IMR-90 (cell line): ENCODE measurements around the gene RPL6. TPM values are rescaled to one million over a fixed set of nuclear protein-coding genes. Genes with fewer than 3 reads are reported as not detected.

ENCODE experiments used
- ATAC-seq: fragments of 200-7000 bp; cut with Tn5 transposase; 2 replicates; pipeline ENCODE4 v1.9.1; 2020; ENCODE audit warnings: low read depth, mild to moderate bottlenecking, moderate library complexity
- BruUV-seq: library from RNA; stranded (reverse); fragments of 400-500 nt; replicated peaks from 2 replicates; lab custom pipeline; 2021; lab: Mats Ljungman, UMichigan
- CTCF ChIA-PET: fragments of 300-600 bp; formaldehyde crosslinking; extraction: SDS; loops from one replicate; lab custom pipeline; 2021; ENCODE audit warnings: antibody characterized with exemption; lab: Yijun Ruan, JAX
- POLR2A ChIA-PET: fragments of 300-600 bp; sonication (Branson Sonifier 250); formaldehyde crosslinking; loops from one replicate; lab custom pipeline; 2022; ENCODE audit warnings: antibody characterized with exemption; ENCODE audit not compliant: unreplicated experiment; lab: Charles Lee
- DNase-seq: peaks from one replicate; pipeline ENCODE4 v3.0.0; 2013
- H2AFZ ChIP-seq: replicated peaks from 2 replicates; pipeline ENCODE3; 2013; ENCODE audit warnings: low read length, mild to moderate bottlenecking; ENCODE audit not compliant: poor library complexity
- H2AK5ac ChIP-seq: 2 replicates; pipeline ENCODE4 v1.6.1; 2013; ENCODE audit warnings: low read depth, low read length, inconsistent platforms
- H2AK9ac ChIP-seq: replicated peaks from 2 replicates; pipeline ENCODE3; 2013; ENCODE audit warnings: mild to moderate bottlenecking, low read depth, low read length, moderate library complexity; ENCODE audit not compliant: poor library complexity
- H2BK120ac ChIP-seq: 2 replicates; pipeline ENCODE4 v1.6.1; 2013; ENCODE audit warnings: low read depth, low read length, inconsistent platforms
- H2BK15ac ChIP-seq: 3 replicates; pipeline ENCODE4 v1.6.1; 2013; ENCODE audit warnings: low read depth, low read length, inconsistent platforms
- H2BK20ac ChIP-seq: 2 replicates; pipeline ENCODE4 v1.6.1; 2013; ENCODE audit warnings: low read depth, mild to moderate bottlenecking, inconsistent platforms, low read length, moderate library complexity
- H2BK5ac ChIP-seq: 2 replicates; pipeline ENCODE4 v1.6.1; 2013; ENCODE audit warnings: mild to moderate bottlenecking, low read depth, low read length, inconsistent platforms; ENCODE audit not compliant: poor library complexity, severe bottlenecking
- H3K14ac ChIP-seq: replicated peaks from 2 replicates; pipeline ENCODE4 v1.6.1; 2013; ENCODE audit warnings: low read depth, low read length, inconsistent platforms
- H3K18ac ChIP-seq: 2 replicates; pipeline ENCODE4 v1.6.1; 2013; ENCODE audit warnings: low read depth, low read length, control low read depth
- H3K23ac ChIP-seq: 2 replicates; pipeline ENCODE4 v1.6.1; 2013; ENCODE audit warnings: low read depth, low read length, inconsistent platforms
- H3K27ac ChIP-seq: 2 replicates; pipeline ENCODE4 v1.5.1; 2013; ENCODE audit warnings: mild to moderate bottlenecking, control low read depth, low read length; ENCODE audit not compliant: insufficient read depth
- H3K27me3 ChIP-seq: 2 replicates; pipeline ENCODE4 v1.6.1; 2013; ENCODE audit warnings: low read length; ENCODE audit not compliant: control insufficient read depth, insufficient read depth
- H3K36me3 ChIP-seq: 2 replicates; pipeline ENCODE4 v1.6.1; 2013; ENCODE audit warnings: low read length, mixed read lengths; ENCODE audit not compliant: control insufficient read depth, insufficient read depth
- H3K4ac ChIP-seq: 2 replicates; pipeline ENCODE4 v1.6.1; 2013; ENCODE audit warnings: low read depth, low read length, inconsistent platforms
- H3K4me1 ChIP-seq: 2 replicates; pipeline ENCODE4 v1.6.1; 2013; ENCODE audit warnings: low read length, mixed read lengths; ENCODE audit not compliant: control insufficient read depth, insufficient read depth
- H3K4me2 ChIP-seq: 2 replicates; pipeline ENCODE4 v1.6.1; 2013; ENCODE audit warnings: low read depth, mild to moderate bottlenecking, control low read depth, low read length, moderate library complexity
- H3K4me3 ChIP-seq: 2 replicates; pipeline ENCODE4 v1.5.1; 2013; ENCODE audit warnings: low read depth, mild to moderate bottlenecking, control low read depth, low read length, moderate library complexity; ENCODE audit not compliant: insufficient read depth
- H3K56ac ChIP-seq: 2 replicates; pipeline ENCODE4 v1.6.1; 2013; ENCODE audit warnings: low read length, inconsistent platforms; ENCODE audit not compliant: insufficient read depth; ENCODE audit errors: extremely low read depth
- H3K79me1 ChIP-seq, 2 experiments: 2 replicates each; pipeline ENCODE4 v1.6.1; 2013; ENCODE audit warnings: low read length in 2 of 2, inconsistent platforms in 1 of 2, low read depth in 1 of 2
- H3K9ac ChIP-seq: 2 replicates; pipeline ENCODE4 v1.6.1; 2013; ENCODE audit warnings: low read depth, low read length, control low read depth
- H3K9me1 ChIP-seq: 2 replicates; pipeline ENCODE4 v1.6.1; 2013; ENCODE audit warnings: low read length, inconsistent platforms; ENCODE audit not compliant: insufficient read depth
- H3K9me3 ChIP-seq: 2 replicates; pipeline ENCODE4 v1.6.1; 2013; ENCODE audit warnings: low read length; ENCODE audit not compliant: control insufficient read depth, insufficient read depth
- H4K20me1 ChIP-seq: 2 replicates; pipeline ENCODE4 v1.6.1; 2013; ENCODE audit warnings: low read length, inconsistent platforms; ENCODE audit not compliant: insufficient read depth
- H4K5ac ChIP-seq: 2 replicates; pipeline ENCODE4 v1.6.1; 2013; ENCODE audit warnings: mild to moderate bottlenecking, low read depth, low read length, control low read depth
- H4K8ac ChIP-seq, 2 experiments: 2 replicates each; pipeline ENCODE4 v1.6.1; 2013; ENCODE audit warnings: low read depth in 2 of 2, low read length in 2 of 2, control low read depth in 1 of 2, inconsistent platforms in 1 of 2
- H4K91ac ChIP-seq: 2 replicates; pipeline ENCODE4 v1.6.1; 2013; ENCODE audit warnings: low read depth, low read length, inconsistent platforms; ENCODE audit not compliant: insufficient read depth
- BHLHE40 ChIP-seq: fragments of 150-350 bp; IDR thresholded peaks from 2 replicates; pipeline ENCODE4 v1.6.1; 2016; ENCODE audit warnings: mild to moderate bottlenecking, low read depth, low read length
- CEBPB ChIP-seq: IDR thresholded peaks from 2 replicates; pipeline ENCODE4 v1.6.1; 2012; ENCODE audit warnings: low read depth, low read length, improper control_type of control experiment
- CHD1 ChIP-seq: IDR thresholded peaks from 2 replicates; pipeline ENCODE4 v1.6.1; 2012; ENCODE audit warnings: low read depth, low read length, improper control_type of control experiment
- FOS ChIP-seq: fragments of 150-350 bp; IDR thresholded peaks from 2 replicates; pipeline ENCODE4 v1.6.1; 2016; ENCODE audit warnings: low read depth, low read length
- MAFK ChIP-seq: IDR thresholded peaks from 2 replicates; pipeline ENCODE4 v1.6.1; 2012; ENCODE audit warnings: low read depth, low read length, improper control_type of control experiment
- MAZ ChIP-seq: IDR thresholded peaks from 2 replicates; pipeline ENCODE4 v1.6.1; 2012; ENCODE audit warnings: low read depth, mild to moderate bottlenecking, low read length, improper control_type of control experiment, moderate library complexity, borderline replicate concordance
- MXI1 ChIP-seq: IDR thresholded peaks from 2 replicates; pipeline ENCODE4 v1.6.1; 2012; ENCODE audit warnings: low read depth, mild to moderate bottlenecking, low read length, moderate library complexity, borderline replicate concordance
- NFE2L2 ChIP-seq: fragments of 150-350 bp; IDR thresholded peaks from 2 replicates; pipeline ENCODE4 v1.6.1; 2016; ENCODE audit warnings: low read depth, mild to moderate bottlenecking, low read length
- POLR2A ChIP-seq: IDR thresholded peaks from 2 replicates; pipeline ENCODE4 v1.6.1; 2012; ENCODE audit warnings: mild to moderate bottlenecking, low read depth, low read length
- RAD21 ChIP-seq: IDR thresholded peaks from 2 replicates; pipeline ENCODE4 v1.6.1; 2012; ENCODE audit warnings: low read length, improper control_type of control experiment
- RCOR1 ChIP-seq: IDR thresholded peaks from 2 replicates; pipeline ENCODE4 v1.6.1; 2012; ENCODE audit warnings: mild to moderate bottlenecking, low read length, improper control_type of control experiment; ENCODE audit not compliant: insufficient replicate concordance
- RFX5 ChIP-seq: IDR thresholded peaks from 2 replicates; pipeline ENCODE4 v1.8.0; 2012; ENCODE audit warnings: low read depth, mild to moderate bottlenecking, low read length, moderate library complexity
- SMC3 ChIP-seq: fragments of 150-350 bp; IDR thresholded peaks from 2 replicates; pipeline ENCODE4 v1.6.1; 2016; ENCODE audit warnings: low read depth, mild to moderate bottlenecking, antibody characterized with exemption, low read length, moderate library complexity
- USF2 ChIP-seq: fragments of 150-350 bp; IDR thresholded peaks from 2 replicates; pipeline ENCODE4 v1.6.1; 2017; ENCODE audit warnings: mild to moderate bottlenecking, antibody characterized with exemption, low read length, low read depth
- WGBS, 2 experiments: methylation state at CpG; one replicate each; pipeline versions ENCODE4 v1.1.5 to v1.1.7; 2013; ENCODE audit warnings: missing lambda C conversion rate in 2 of 2; ENCODE audit not compliant: insufficient read length in 1 of 2; ENCODE audit errors: extremely low coverage in 2 of 2; 5-methylcytosine and 5-hydroxymethylcytosine counted together
- dilution Hi-C: fragments of 300-500 bp; cut with HindIII; formaldehyde crosslinking; loops from one replicate; pipeline ENCODE4 v1.14.3; 2018; ENCODE audit warnings: low sequenced_read_pairs; ENCODE audit not compliant: unreplicated experiment
- in situ Hi-C: fragments of 300-500 bp; cut with MboI; formaldehyde crosslinking; loops from 3 replicates; pipeline ENCODE4 v1.14.3; 2019; ENCODE audit warnings: low sequenced_read_pairs, inconsistent platforms, mixed read lengths
- intact Hi-C: fragments of 100-400 bp; cut with micrococcal nuclease; formaldehyde crosslinking; loops from 2 replicates; pipeline ENCODE4 v1.10.0; 2022
- polyA plus RNA-seq, 3 experiments: library from polyadenylated mRNA; depleted of rRNA; stranded (reverse); fragments of >200 nt; gene quantifications; 2 replicates each; pipeline ENCODE4 v1.2.3, GENCODE V29; 2012; ENCODE audit warnings: low replicate concordance in 1 of 3
- total RNA-seq: library from RNA; depleted of rRNA; stranded (reverse); fragments of >200 nt; gene quantifications from 2 replicates; pipeline ENCODE4 v1.2.3, GENCODE V29; 2012
- TF ChIP-seq, protein P1 (sequence below): conservative IDR thresholded peaks from 2 replicates; pipeline ENCODE4 v1.5.1; 2012; ENCODE audit warnings: mild to moderate bottlenecking, low read depth, low read length, improper control_type of control experiment
- TF ChIP-seq, protein P2 (sequence below): fragments of 150-350 bp; IDR thresholded peaks from 2 replicates; pipeline ENCODE4 v1.6.1; 2016; ENCODE audit warnings: low read depth, mild to moderate bottlenecking, low read length, moderate library complexity, borderline replicate concordance

The RPL6 gene
- total and polyA plus RNA-seq, 2 of the 4 experiments (the other 2 are of a cell fraction): 1,317 to 1,694 TPM

DNA sequence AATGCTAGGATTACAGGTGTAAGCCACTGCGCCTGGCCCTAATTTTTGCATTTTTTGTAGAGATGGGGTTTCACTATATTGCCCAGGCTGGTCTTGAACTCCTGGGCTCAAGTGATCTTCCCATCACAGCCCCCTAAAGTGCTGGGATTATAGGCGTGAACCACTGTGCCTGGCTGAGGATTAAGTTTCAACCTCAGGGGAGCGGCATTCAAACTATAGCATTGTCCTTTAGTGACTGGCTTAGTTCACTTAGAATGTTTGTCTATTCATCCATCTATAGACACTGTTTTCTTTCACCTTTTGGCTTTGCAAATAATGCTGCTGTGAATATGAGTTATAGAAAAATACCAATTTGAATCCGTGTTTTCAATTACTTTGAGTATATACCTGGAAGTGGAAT is 34.5 kb upstream of the RPL6 start:
- H2BK20ac ChIP-seq: no peak overlapping the region
- no TSS peak for BruUV-seq
- no peak overlapping the region for H3K9ac ChIP-seq
- H3K9me1 ChIP-seq: 0 out of 2 replicates have a peak, but pooled peaks cover 3% of the 10 kb centered on the region
- H3K56ac ChIP-seq: no peak overlapping the region
- no peaks in the 10 kb centered on the region for H3K27me3 ChIP-seq
- no peak for TF ChIP-seq FOS
- TF ChIP-seq MXI1: no peak
- TF ChIP-seq, protein P1, sequence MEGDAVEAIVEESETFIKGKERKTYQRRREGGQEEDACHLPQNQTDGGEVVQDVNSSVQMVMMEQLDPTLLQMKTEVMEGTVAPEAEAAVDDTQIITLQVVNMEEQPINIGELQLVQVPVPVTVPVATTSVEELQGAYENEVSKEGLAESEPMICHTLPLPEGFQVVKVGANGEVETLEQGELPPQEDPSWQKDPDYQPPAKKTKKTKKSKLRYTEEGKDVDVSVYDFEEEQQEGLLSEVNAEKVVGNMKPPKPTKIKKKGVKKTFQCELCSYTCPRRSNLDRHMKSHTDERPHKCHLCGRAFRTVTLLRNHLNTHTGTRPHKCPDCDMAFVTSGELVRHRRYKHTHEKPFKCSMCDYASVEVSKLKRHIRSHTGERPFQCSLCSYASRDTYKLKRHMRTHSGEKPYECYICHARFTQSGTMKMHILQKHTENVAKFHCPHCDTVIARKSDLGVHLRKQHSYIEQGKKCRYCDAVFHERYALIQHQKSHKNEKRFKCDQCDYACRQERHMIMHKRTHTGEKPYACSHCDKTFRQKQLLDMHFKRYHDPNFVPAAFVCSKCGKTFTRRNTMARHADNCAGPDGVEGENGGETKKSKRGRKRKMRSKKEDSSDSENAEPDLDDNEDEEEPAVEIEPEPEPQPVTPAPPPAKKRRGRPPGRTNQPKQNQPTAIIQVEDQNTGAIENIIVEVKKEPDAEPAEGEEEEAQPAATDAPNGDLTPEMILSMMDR: no peak
- TF ChIP-seq RAD21: no peak
- no peak for TF ChIP-seq POLR2A
- no peak for TF ChIP-seq CHD1
- TF ChIP-seq SMC3: no peak
- TF ChIP-seq USF2: no peak
- TF ChIP-seq, protein P2, sequence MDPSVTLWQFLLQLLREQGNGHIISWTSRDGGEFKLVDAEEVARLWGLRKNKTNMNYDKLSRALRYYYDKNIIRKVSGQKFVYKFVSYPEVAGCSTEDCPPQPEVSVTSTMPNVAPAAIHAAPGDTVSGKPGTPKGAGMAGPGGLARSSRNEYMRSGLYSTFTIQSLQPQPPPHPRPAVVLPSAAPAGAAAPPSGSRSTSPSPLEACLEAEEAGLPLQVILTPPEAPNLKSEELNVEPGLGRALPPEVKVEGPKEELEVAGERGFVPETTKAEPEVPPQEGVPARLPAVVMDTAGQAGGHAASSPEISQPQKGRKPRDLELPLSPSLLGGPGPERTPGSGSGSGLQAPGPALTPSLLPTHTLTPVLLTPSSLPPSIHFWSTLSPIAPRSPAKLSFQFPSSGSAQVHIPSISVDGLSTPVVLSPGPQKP: no peak
- no peak for TF ChIP-seq RCOR1
- no peak for TF ChIP-seq CEBPB
- no peak for TF ChIP-seq MAFK
- no peak for TF ChIP-seq NFE2L2
- TF ChIP-seq RFX5: no peak
- no peak for TF ChIP-seq MAZ
- TF ChIP-seq BHLHE40: no peak
- H3K4me3 ChIP-seq: no peak overlapping the region
- intact Hi-C loops: no loop called here
- no peak overlapping the region for H2AK9ac ChIP-seq
- no peak overlapping the region for H3K14ac ChIP-seq
- H4K91ac ChIP-seq: no peak overlapping the region
- H3K27ac ChIP-seq: no peak overlapping the region
- dilution Hi-C loops: no loop called here
- no peaks in the 10 kb centered on the region for H3K9me3 ChIP-seq
- H3K23ac ChIP-seq: no peak overlapping the region
- no peak overlapping the region for H3K4me2 ChIP-seq
- H2BK120ac ChIP-seq: no peak overlapping the region
- no peak overlapping the region for H3K18ac ChIP-seq
- H4K20me1 ChIP-seq: peaks cover 25% of the 10 kb centered on the region
- DNase-seq (no peak), ATAC-seq (no peak)
- no peak overlapping the region for H2AFZ ChIP-seq
- H3K36me3 ChIP-seq: peaks cover 10% of the 10 kb centered on the region
- POLR2A ChIA-PET: no interaction called here
- WGBS, 2 experiments: no CpG with 5 or more reads among the region's 4 CpGs
- peaks cover 20 to 25% of the 10 kb centered on the region in 2 experiments for H3K79me1 ChIP-seq
- H2BK15ac ChIP-seq: no peak overlapping the region
- H2AK5ac ChIP-seq: no peak overlapping the region
- H4K5ac ChIP-seq: no peak overlapping the region
- H3K4ac ChIP-seq: no peak overlapping the region
- in situ Hi-C loops: no loop called here
- H2BK5ac ChIP-seq: no peak overlapping the region
- 0 out of 2 replicates have a peak, but pooled peaks cover 2% of the 10 kb centered on the region for H3K4me1 ChIP-seq
- CTCF ChIA-PET: interaction anchor here (0.6 to 0.9 kb wide), 2 partner anchors 17 to 577 kb away, joined by 3 to 7 read pairs; no protein-coding TSS in a partner anchor
- H4K8ac ChIP-seq: no peak overlapping the region
